NCI-H146 treated with DMSO at 0.1 percent for 48 hours (cell line): ENCODE measurements around the gene FBXO33.
"Not testable (repeated sequence)": the region's sequence is repeated elsewhere in the genome, so short reads cannot be mapped to it uniquely, and the experiment has no call there.

Source experiments
- DNase-seq: peaks from one replicate; lab custom pipeline; 2025; ENCODE audit not compliant: unreplicated experiment; lab: John Stamatoyannopoulos, UW

Gene FBXO33

DNA sequence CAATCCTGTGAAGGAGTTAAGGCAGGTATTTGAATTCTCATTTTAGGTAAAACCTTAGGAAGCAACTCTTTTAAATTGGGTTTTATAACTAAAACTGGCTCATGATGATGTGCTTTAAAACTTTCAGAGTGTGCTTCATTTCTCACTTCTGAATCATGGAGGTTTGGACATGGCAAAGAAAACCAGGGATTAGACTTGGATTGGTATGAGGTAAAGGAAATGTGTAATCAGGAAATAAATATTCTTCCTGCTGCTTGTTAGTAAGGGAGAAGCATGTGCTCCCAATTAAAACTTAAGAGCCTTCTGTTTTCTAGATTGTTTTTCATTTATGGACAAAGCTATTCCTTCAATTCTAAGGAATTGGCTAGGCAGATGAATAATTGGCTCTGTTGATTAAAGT is 57.4 kb downstream of the FBXO33 start:
- no peak for DNase-seq

- DNase-seq = no peak
These were observed 59.6 kb downstream of the FBXO33 start for GRCh38 chr14:39372656-39373055.

GRCh38 chr14:39370415-39370814 is 61.8 kb downstream of the FBXO33 start:
- no peak for DNase-seq

- DNase-seq = no peak
These were observed 63.2 kb downstream of the FBXO33 start for GRCh38 chr14:39369029-39369428.

DNA sequence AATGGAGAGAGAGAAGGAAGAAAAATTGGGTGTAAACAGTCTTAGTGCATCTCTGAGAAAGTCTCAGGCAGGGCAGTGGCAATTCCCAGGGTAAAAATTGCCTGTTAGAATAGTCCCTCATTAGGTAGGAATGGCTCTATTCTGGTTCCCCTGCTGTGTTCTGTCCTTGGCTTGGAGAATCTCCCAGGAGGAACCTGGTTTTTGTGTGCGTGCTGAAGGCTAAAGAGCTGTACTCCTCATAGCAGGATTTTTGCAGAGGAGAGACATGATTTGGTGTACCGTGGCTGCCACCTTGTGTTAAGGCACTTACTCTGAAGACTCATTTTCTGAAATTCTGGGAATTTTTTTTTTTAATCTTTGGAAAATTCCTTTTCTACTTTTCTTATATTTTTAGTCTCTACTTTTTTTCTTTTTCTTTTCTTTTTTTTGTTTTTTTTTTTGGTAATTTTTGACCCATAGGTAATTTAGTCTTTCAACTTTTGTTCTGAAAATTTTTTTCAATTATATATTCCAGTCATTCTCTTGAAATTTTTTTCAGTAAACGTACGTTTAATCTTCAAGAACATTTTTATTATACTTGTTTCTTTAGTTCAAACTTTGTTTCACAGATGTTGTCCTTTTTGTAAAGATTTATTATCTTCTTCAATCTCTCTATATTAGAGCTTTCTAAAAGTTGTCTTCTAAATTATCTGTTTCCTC is 63.8 kb downstream of the FBXO33 start:
- DNase-seq = peak; percentile 69

DNA sequence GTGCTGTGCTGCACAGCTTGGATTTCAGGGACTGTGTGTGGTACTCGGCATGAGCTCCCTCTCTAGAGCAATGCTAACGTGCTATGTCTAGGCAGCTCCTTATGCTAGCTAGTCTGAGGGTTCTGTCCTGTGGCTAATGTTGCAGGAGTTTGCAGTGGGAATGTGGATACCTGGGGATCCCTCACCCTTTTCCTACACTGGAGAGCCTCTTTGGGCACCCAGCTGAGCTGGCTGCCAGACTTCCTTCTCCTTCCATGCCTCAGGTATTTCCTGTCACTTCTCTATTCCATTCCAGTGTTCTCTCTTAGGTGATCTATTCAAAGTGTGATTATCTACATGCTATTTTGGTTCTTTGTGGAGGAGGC is 64.9 kb downstream of the FBXO33 start:
- DNase-seq = no peak

GRCh38 chr14:39366460-39367386 is 65.5 kb downstream of the FBXO33 start:
- no peak for DNase-seq

GRCh38 chr14:39365354-39365753 is 66.9 kb downstream of the FBXO33 start:
- DNase-seq = no peak

DNA sequence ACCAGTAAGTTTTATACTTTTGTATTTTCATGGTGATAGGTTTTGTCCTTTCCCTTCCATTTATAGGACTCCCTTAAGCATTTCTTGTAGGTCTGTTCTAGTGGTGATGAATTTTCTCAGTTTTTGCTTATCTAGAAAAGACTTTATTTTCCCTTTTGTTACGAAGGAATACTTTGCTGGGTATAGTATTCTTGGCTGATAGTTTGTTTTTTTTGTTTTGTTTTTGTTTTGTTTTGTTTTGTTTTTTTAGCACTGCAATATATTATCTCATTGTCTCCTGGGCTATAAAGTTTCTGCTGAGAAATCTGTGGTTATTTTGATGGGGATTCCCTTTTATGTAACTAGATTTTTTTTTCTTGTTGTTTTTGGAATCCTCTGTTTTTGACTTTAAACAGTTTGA is 67.7 kb downstream of the FBXO33 start:
- no peak for DNase-seq

DNA sequence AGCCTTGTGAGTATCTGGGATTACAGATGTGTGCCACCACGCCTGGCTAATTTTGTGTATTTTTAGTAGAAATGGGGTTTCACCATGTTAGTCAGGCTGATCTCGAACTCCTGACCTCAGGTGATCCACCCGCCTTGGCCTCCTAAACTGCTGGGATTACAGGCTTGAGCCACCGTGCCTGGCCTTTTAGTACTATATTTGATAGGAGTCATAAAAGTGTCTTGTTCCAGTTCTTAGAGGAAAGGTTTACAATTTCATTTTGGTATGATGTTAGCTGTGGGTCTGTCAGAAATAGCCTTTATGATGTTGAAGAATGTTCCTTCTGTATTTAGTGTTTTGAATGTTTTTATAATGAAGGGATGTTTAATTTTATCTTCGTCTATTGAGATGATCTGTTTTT is 70.7 kb downstream of the FBXO33 start:
- not testable (repeated sequence) for DNase-seq

GRCh38 chr14:39360316-39360715 is 71.9 kb downstream of the FBXO33 start:
- no peak for DNase-seq

DNA sequence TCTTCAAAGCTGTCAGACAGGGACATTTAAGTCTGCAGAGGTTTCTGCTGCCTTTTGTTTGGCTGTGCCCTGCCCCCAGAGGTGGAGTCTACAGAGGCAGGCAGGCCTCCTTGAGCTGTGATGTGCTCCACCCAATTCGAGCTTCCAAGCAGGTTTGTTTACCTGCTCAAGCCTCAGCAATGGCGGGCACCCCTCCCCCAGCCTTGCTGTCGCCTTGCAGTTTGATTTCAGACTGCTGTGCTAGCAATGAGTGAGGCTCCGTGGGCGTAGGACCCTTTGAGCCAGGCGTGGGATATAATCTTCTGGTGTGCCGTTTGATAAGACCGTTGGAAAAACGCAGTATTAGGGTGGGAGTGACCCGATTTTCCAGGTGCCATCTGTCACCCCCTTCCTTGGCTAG is 73.2 kb downstream of the FBXO33 start:
- not testable (repeated sequence) for DNase-seq

DNA sequence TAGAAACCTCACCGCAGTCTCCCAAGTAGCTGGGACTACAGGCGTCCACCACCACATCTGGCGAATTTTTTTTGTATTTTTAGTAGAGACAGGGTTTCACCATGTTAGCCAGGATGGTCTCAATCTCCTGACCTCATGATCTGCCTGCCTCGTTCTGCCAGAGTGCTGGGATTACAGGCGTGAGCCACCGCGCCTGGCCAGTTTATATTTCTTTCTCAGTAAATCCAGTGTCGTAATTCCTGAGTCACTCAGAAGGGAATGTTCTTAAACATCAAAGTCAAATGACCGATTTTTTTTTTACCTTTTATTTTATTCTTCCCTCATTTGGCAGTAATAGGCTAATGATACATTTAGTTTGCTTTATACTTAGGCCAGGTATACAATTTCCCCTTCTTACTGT is 80.5 kb downstream of the FBXO33 start:
- no peak for DNase-seq

GRCh38 chr14:39350866-39351265 is 81.4 kb downstream of the FBXO33 start:
- DNase-seq = no peak
